Effector memory CD8-positive, alpha-beta T cell (primary cell): ENCODE measurements around the gene GSTT4.
"Not testable (repeated sequence)": the region's sequence is repeated elsewhere in the genome, so short reads cannot be mapped to it uniquely, and the experiment has no call there.

Source experiments
- ATAC-seq: fragments of 150-1000 bp; cut with Tn5 transposase; replicated peaks from 2 replicates; pipeline ENCODE4 v1.10.0; 2021; ENCODE audit warnings: mild to moderate bottlenecking, moderate library complexity
- DNase-seq, 3 experiments: peaks; one replicate each; pipeline ENCODE4 v3.0.0; 2021
- H3K27ac Mint-ChIP-seq, 2 donors: one replicate each; pipeline ENCODE4 v1.8.0; 2022; ENCODE audit warnings: mild to moderate bottlenecking in 2 of 2, mixed read lengths in 2 of 2, moderate library complexity in 2 of 2
- H3K27me3 Mint-ChIP-seq, 2 donors: one replicate each; pipeline ENCODE4 v1.8.0; 2022; ENCODE audit warnings: mixed read lengths in 2 of 2
- H3K36me3 Mint-ChIP-seq: one replicate; pipeline ENCODE4 v1.8.0; 2022; ENCODE audit warnings: mild to moderate bottlenecking, moderate library complexity, mixed read lengths; ENCODE audit not compliant: insufficient read depth
- H3K4me1 Mint-ChIP-seq, 2 donors: one replicate each; pipeline ENCODE4 v1.8.0; 2022; ENCODE audit warnings: low read depth in 2 of 2, mixed read lengths in 2 of 2
- H3K4me3 Mint-ChIP-seq, 2 donors: one replicate each; pipeline ENCODE4 v1.8.0; 2022; ENCODE audit warnings: mild to moderate bottlenecking in 2 of 2, mixed read lengths in 2 of 2, moderate library complexity in 2 of 2
- H3K9me3 Mint-ChIP-seq, 2 donors: one replicate each; pipeline ENCODE4 v1.8.0; 2022; ENCODE audit warnings: mixed read lengths in 2 of 2
- total RNA-seq, 9 experiments: gene quantifications; one replicate each; lab custom pipeline; 2026; lab: John Stamatoyannopoulos, UW

Gene GSTT4
- 0 reads per million in 9 experiments for total RNA-seq

- Mint-ChIP-seq H3K4me1 (peaks cover 0 to 3% of the 10 kb centered on the region in 2 donors), H3K36me3 (no peaks in the 10 kb centered on the region), H3K27ac (peak within 1 kb of the TSS in 1 of 2 donors; percentile 44), H3K4me3 (no peak within 1 kb of the TSS), H3K27me3 (peaks cover 8 to 10% of the 10 kb centered on the region in 2 donors), H3K9me3 (no peaks in the 10 kb centered on the region)
- no peak for DNase-seq
- no peak for ATAC-seq
Observed at GRCh38 chr22:24005201-24005600, at the start of gene GSTT4. TSS of gene GSTT4 (minus strand) at chr22:24005453. CDS start at chr22:24005356, 97 bp downstream.

GRCh38 chr22:24054356-24054755, 49.1 kb upstream of the GSTT4 start:
- H3K9me3 Mint-ChIP-seq, result no peaks in the 10 kb centered on the region
- no peaks in the 10 kb centered on the region for H3K27me3 Mint-ChIP-seq
- H3K4me1 Mint-ChIP-seq, result no peaks in the 10 kb centered on the region
- ATAC-seq (no peak), DNase-seq (no peak)
- H3K36me3 Mint-ChIP-seq, result peaks cover 51% of the 10 kb centered on the region
- H3K4me3 Mint-ChIP-seq, result no peak overlapping the region
- H3K27ac Mint-ChIP-seq, result peak overlapping the region in 1 of 2 donors; percentile 72

- H3K9me3 Mint-ChIP-seq, result no peaks in the 10 kb centered on the region
- peaks cover 52% of the 10 kb centered on the region for H3K36me3 Mint-ChIP-seq
- peak overlapping the region; percentile 55 to 72 for H3K27ac Mint-ChIP-seq
- H3K27me3 Mint-ChIP-seq, result no peaks in the 10 kb centered on the region
- DNase-seq (no peak), ATAC-seq (no peak)
- H3K4me3 Mint-ChIP-seq, result no peak overlapping the region
- no peaks in the 10 kb centered on the region for H3K4me1 Mint-ChIP-seq
Observed at GRCh38 chr22:24053481-24054226, 48.4 kb upstream of the GSTT4 start.

GRCh38 chr22:24051568-24051967, 46.3 kb upstream of the GSTT4 start:
- Mint-ChIP-seq H3K36me3 (peaks cover 42% of the 10 kb centered on the region), H3K4me1 (no peaks in the 10 kb centered on the region), H3K27me3 (no peaks in the 10 kb centered on the region), H3K4me3 (no peak overlapping the region), H3K27ac (no peak overlapping the region), H3K9me3 (no peaks in the 10 kb centered on the region)
- DNase-seq (no peak), ATAC-seq (no peak)

GRCh38 chr22:24051028-24051427, 45.8 kb upstream of the GSTT4 start:
- DNase-seq (no peak), ATAC-seq (no peak)
- Mint-ChIP-seq H3K9me3 (no peaks in the 10 kb centered on the region), H3K27me3 (no peaks in the 10 kb centered on the region), H3K4me3 (no peak overlapping the region), H3K4me1 (no peaks in the 10 kb centered on the region), H3K27ac (no peak overlapping the region), H3K36me3 (peaks cover 42% of the 10 kb centered on the region)

GRCh38 chr22:24049978-24050377, 44.7 kb upstream of the GSTT4 start:
- H3K27me3 Mint-ChIP-seq, result no peaks in the 10 kb centered on the region

GRCh38 chr22:24049211-24049610, 44.0 kb upstream of the GSTT4 start:
- DNase-seq, result no peak
- Mint-ChIP-seq H3K4me3 (no peak overlapping the region), H3K4me1 (no peaks in the 10 kb centered on the region), H3K27ac (peak overlapping the region; percentile 20 to 81), H3K9me3 (no peaks in the 10 kb centered on the region), H3K36me3 (peaks cover 52% of the 10 kb centered on the region), H3K27me3 (no peaks in the 10 kb centered on the region)
- ATAC-seq, result no peak

More at GRCh38 chr22:24049978-24050377, 44.7 kb upstream of the GSTT4 start:
- Mint-ChIP-seq H3K9me3 (no peaks in the 10 kb centered on the region), H3K4me1 (no peaks in the 10 kb centered on the region), H3K36me3 (peaks cover 44% of the 10 kb centered on the region), H3K4me3 (no peak overlapping the region), H3K27ac (peak overlapping the region in 1 of 2 donors; percentile 81)
- DNase-seq, result no peak
- no peak for ATAC-seq

GRCh38 chr22:24046024-24046423, 40.8 kb upstream of the GSTT4 start:
- H3K9me3 Mint-ChIP-seq, result no peaks in the 10 kb centered on the region
- DNase-seq (no peak), ATAC-seq (no peak)
- H3K27ac Mint-ChIP-seq, result no peak overlapping the region
- no peaks in the 10 kb centered on the region for H3K4me1 Mint-ChIP-seq
- H3K27me3 Mint-ChIP-seq, result no peaks in the 10 kb centered on the region
- no peak overlapping the region for H3K4me3 Mint-ChIP-seq
- H3K36me3 Mint-ChIP-seq, result peaks cover 53% of the 10 kb centered on the region

- no peak overlapping the region for H3K27ac Mint-ChIP-seq
- ATAC-seq (no peak), DNase-seq (no peak)
- H3K27me3 Mint-ChIP-seq, result no peaks in the 10 kb centered on the region
- H3K4me3 Mint-ChIP-seq, result no peak overlapping the region
- H3K36me3 Mint-ChIP-seq, result peaks cover 49% of the 10 kb centered on the region
- no peaks in the 10 kb centered on the region for H3K4me1 Mint-ChIP-seq
- no peaks in the 10 kb centered on the region for H3K9me3 Mint-ChIP-seq
Observed at GRCh38 chr22:24043958-24044357, 38.7 kb upstream of the GSTT4 start.

- peaks cover 52% of the 10 kb centered on the region for H3K36me3 Mint-ChIP-seq
- not testable (repeated sequence) for H3K9me3 Mint-ChIP-seq, H3K4me3 Mint-ChIP-seq, H3K27ac Mint-ChIP-seq, ATAC-seq, DNase-seq, H3K27me3 Mint-ChIP-seq, H3K4me1 Mint-ChIP-seq
Observed at GRCh38 chr22:24043465-24043864, 38.2 kb upstream of the GSTT4 start.

GRCh38 chr22:24040946-24041345, 35.7 kb upstream of the GSTT4 start:
- Mint-ChIP-seq H3K9me3 (no peaks in the 10 kb centered on the region), H3K4me1 (peaks cover 0 to 3% of the 10 kb centered on the region in 2 donors)
- no peak for ATAC-seq

GRCh38 chr22:24039046-24039445, 33.8 kb upstream of the GSTT4 start:
- Mint-ChIP-seq H3K27ac (peak overlapping the region in 1 of 2 donors; percentile 3), H3K4me3 (no peak overlapping the region), H3K4me1 (peaks cover 6 to 7% of the 10 kb centered on the region in 2 donors), H3K9me3 (no peaks in the 10 kb centered on the region), H3K36me3 (peaks cover 48% of the 10 kb centered on the region), H3K27me3 (no peaks in the 10 kb centered on the region)
- DNase-seq (no peak), ATAC-seq (no peak)

More at GRCh38 chr22:24040946-24041345, 35.7 kb upstream of the GSTT4 start:
- no peaks in the 10 kb centered on the region for H3K27me3 Mint-ChIP-seq
- no peak overlapping the region for H3K4me3 Mint-ChIP-seq
- H3K27ac Mint-ChIP-seq, result peak overlapping the region in 1 of 2 donors; percentile 70
- DNase-seq, result no peak
- peaks cover 65% of the 10 kb centered on the region for H3K36me3 Mint-ChIP-seq

- DNase-seq (no peak), ATAC-seq (peak; percentile 22)
- peaks cover 14% of the 10 kb centered on the region in 2 donors for H3K4me1 Mint-ChIP-seq
- no peak overlapping the region for H3K4me3 Mint-ChIP-seq
- H3K27me3 Mint-ChIP-seq, result no peaks in the 10 kb centered on the region
- H3K36me3 Mint-ChIP-seq, result peaks cover 51% of the 10 kb centered on the region
- H3K9me3 Mint-ChIP-seq, result no peaks in the 10 kb centered on the region
- peak overlapping the region in 1 of 2 donors; percentile 3 for H3K27ac Mint-ChIP-seq
Observed at GRCh38 chr22:24037851-24038765, 32.9 kb upstream of the GSTT4 start.
